IMR-90 (cell line): ENCODE data around the gene NAV1. TPM values are rescaled to one million over a fixed set of nuclear protein-coding genes. Genes with fewer than 3 reads are reported as not detected.

Experiments used
- ATAC-seq: fragments of 200-7000 bp; cut with Tn5 transposase; 2 replicates; pipeline ENCODE4 v1.9.1; 2020; ENCODE audit warnings: low read depth, mild to moderate bottlenecking, moderate library complexity
- BruUV-seq: library from RNA; stranded (reverse); fragments of 400-500 nt; replicated peaks from 2 replicates; lab custom pipeline; 2021; lab: Mats Ljungman, UMichigan
- CTCF ChIA-PET: fragments of 300-600 bp; formaldehyde crosslinking; extraction: SDS; loops from one replicate; lab custom pipeline; 2021; ENCODE audit warnings: antibody characterized with exemption; lab: Yijun Ruan, JAX
- POLR2A ChIA-PET: fragments of 300-600 bp; sonication (Branson Sonifier 250); formaldehyde crosslinking; loops from one replicate; lab custom pipeline; 2022; ENCODE audit warnings: antibody characterized with exemption; ENCODE audit not compliant: unreplicated experiment; lab: Charles Lee
- DNase-seq: peaks from one replicate; pipeline ENCODE4 v3.0.0; 2013
- H2AFZ ChIP-seq: replicated peaks from 2 replicates; pipeline ENCODE3; 2013; ENCODE audit warnings: low read length, mild to moderate bottlenecking; ENCODE audit not compliant: poor library complexity
- H2AK5ac ChIP-seq: 2 replicates; pipeline ENCODE4 v1.6.1; 2013; ENCODE audit warnings: low read depth, low read length, inconsistent platforms
- H2AK9ac ChIP-seq: replicated peaks from 2 replicates; pipeline ENCODE3; 2013; ENCODE audit warnings: mild to moderate bottlenecking, low read depth, low read length, moderate library complexity; ENCODE audit not compliant: poor library complexity
- H2BK120ac ChIP-seq: 2 replicates; pipeline ENCODE4 v1.6.1; 2013; ENCODE audit warnings: low read depth, low read length, inconsistent platforms
- H2BK15ac ChIP-seq: 3 replicates; pipeline ENCODE4 v1.6.1; 2013; ENCODE audit warnings: low read depth, low read length, inconsistent platforms
- H2BK20ac ChIP-seq: 2 replicates; pipeline ENCODE4 v1.6.1; 2013; ENCODE audit warnings: low read depth, mild to moderate bottlenecking, inconsistent platforms, low read length, moderate library complexity
- H2BK5ac ChIP-seq: 2 replicates; pipeline ENCODE4 v1.6.1; 2013; ENCODE audit warnings: mild to moderate bottlenecking, low read depth, low read length, inconsistent platforms; ENCODE audit not compliant: poor library complexity, severe bottlenecking
- H3K14ac ChIP-seq: replicated peaks from 2 replicates; pipeline ENCODE4 v1.6.1; 2013; ENCODE audit warnings: low read depth, low read length, inconsistent platforms
- H3K18ac ChIP-seq: 2 replicates; pipeline ENCODE4 v1.6.1; 2013; ENCODE audit warnings: low read depth, low read length, control low read depth
- H3K23ac ChIP-seq: 2 replicates; pipeline ENCODE4 v1.6.1; 2013; ENCODE audit warnings: low read depth, low read length, inconsistent platforms
- H3K27ac ChIP-seq: 2 replicates; pipeline ENCODE4 v1.5.1; 2013; ENCODE audit warnings: mild to moderate bottlenecking, control low read depth, low read length; ENCODE audit not compliant: insufficient read depth
- H3K27me3 ChIP-seq: 2 replicates; pipeline ENCODE4 v1.6.1; 2013; ENCODE audit warnings: low read length; ENCODE audit not compliant: control insufficient read depth, insufficient read depth
- H3K36me3 ChIP-seq: 2 replicates; pipeline ENCODE4 v1.6.1; 2013; ENCODE audit warnings: low read length, mixed read lengths; ENCODE audit not compliant: control insufficient read depth, insufficient read depth
- H3K4ac ChIP-seq: 2 replicates; pipeline ENCODE4 v1.6.1; 2013; ENCODE audit warnings: low read depth, low read length, inconsistent platforms
- H3K4me1 ChIP-seq: 2 replicates; pipeline ENCODE4 v1.6.1; 2013; ENCODE audit warnings: low read length, mixed read lengths; ENCODE audit not compliant: control insufficient read depth, insufficient read depth
- H3K4me2 ChIP-seq: 2 replicates; pipeline ENCODE4 v1.6.1; 2013; ENCODE audit warnings: low read depth, mild to moderate bottlenecking, control low read depth, low read length, moderate library complexity
- H3K4me3 ChIP-seq: 2 replicates; pipeline ENCODE4 v1.5.1; 2013; ENCODE audit warnings: low read depth, mild to moderate bottlenecking, control low read depth, low read length, moderate library complexity; ENCODE audit not compliant: insufficient read depth
- H3K56ac ChIP-seq: 2 replicates; pipeline ENCODE4 v1.6.1; 2013; ENCODE audit warnings: low read length, inconsistent platforms; ENCODE audit not compliant: insufficient read depth; ENCODE audit errors: extremely low read depth
- H3K79me1 ChIP-seq, 2 experiments: 2 replicates each; pipeline ENCODE4 v1.6.1; 2013; ENCODE audit warnings: low read length in 2 of 2, inconsistent platforms in 1 of 2, low read depth in 1 of 2
- H3K9ac ChIP-seq: 2 replicates; pipeline ENCODE4 v1.6.1; 2013; ENCODE audit warnings: low read depth, low read length, control low read depth
- H3K9me1 ChIP-seq: 2 replicates; pipeline ENCODE4 v1.6.1; 2013; ENCODE audit warnings: low read length, inconsistent platforms; ENCODE audit not compliant: insufficient read depth
- H3K9me3 ChIP-seq: 2 replicates; pipeline ENCODE4 v1.6.1; 2013; ENCODE audit warnings: low read length; ENCODE audit not compliant: control insufficient read depth, insufficient read depth
- H4K20me1 ChIP-seq: 2 replicates; pipeline ENCODE4 v1.6.1; 2013; ENCODE audit warnings: low read length, inconsistent platforms; ENCODE audit not compliant: insufficient read depth
- H4K5ac ChIP-seq: 2 replicates; pipeline ENCODE4 v1.6.1; 2013; ENCODE audit warnings: mild to moderate bottlenecking, low read depth, low read length, control low read depth
- H4K8ac ChIP-seq, 2 experiments: 2 replicates each; pipeline ENCODE4 v1.6.1; 2013; ENCODE audit warnings: low read depth in 2 of 2, low read length in 2 of 2, control low read depth in 1 of 2, inconsistent platforms in 1 of 2
- H4K91ac ChIP-seq: 2 replicates; pipeline ENCODE4 v1.6.1; 2013; ENCODE audit warnings: low read depth, low read length, inconsistent platforms; ENCODE audit not compliant: insufficient read depth
- BHLHE40 ChIP-seq: fragments of 150-350 bp; IDR thresholded peaks from 2 replicates; pipeline ENCODE4 v1.6.1; 2016; ENCODE audit warnings: mild to moderate bottlenecking, low read depth, low read length
- CEBPB ChIP-seq: IDR thresholded peaks from 2 replicates; pipeline ENCODE4 v1.6.1; 2012; ENCODE audit warnings: low read depth, low read length, improper control_type of control experiment
- MAFK ChIP-seq: IDR thresholded peaks from 2 replicates; pipeline ENCODE4 v1.6.1; 2012; ENCODE audit warnings: low read depth, low read length, improper control_type of control experiment
- MXI1 ChIP-seq: IDR thresholded peaks from 2 replicates; pipeline ENCODE4 v1.6.1; 2012; ENCODE audit warnings: low read depth, mild to moderate bottlenecking, low read length, moderate library complexity, borderline replicate concordance
- NFE2L2 ChIP-seq: fragments of 150-350 bp; IDR thresholded peaks from 2 replicates; pipeline ENCODE4 v1.6.1; 2016; ENCODE audit warnings: low read depth, mild to moderate bottlenecking, low read length
- RAD21 ChIP-seq: IDR thresholded peaks from 2 replicates; pipeline ENCODE4 v1.6.1; 2012; ENCODE audit warnings: low read length, improper control_type of control experiment
- RFX5 ChIP-seq: IDR thresholded peaks from 2 replicates; pipeline ENCODE4 v1.8.0; 2012; ENCODE audit warnings: low read depth, mild to moderate bottlenecking, low read length, moderate library complexity
- SMC3 ChIP-seq: fragments of 150-350 bp; IDR thresholded peaks from 2 replicates; pipeline ENCODE4 v1.6.1; 2016; ENCODE audit warnings: low read depth, mild to moderate bottlenecking, antibody characterized with exemption, low read length, moderate library complexity
- WGBS, 2 experiments: methylation state at CpG; one replicate each; pipeline versions ENCODE4 v1.1.5 to v1.1.7; 2013; ENCODE audit warnings: missing lambda C conversion rate in 2 of 2; ENCODE audit not compliant: insufficient read length in 1 of 2; ENCODE audit errors: extremely low coverage in 2 of 2; 5-methylcytosine and 5-hydroxymethylcytosine counted together
- dilution Hi-C: fragments of 300-500 bp; cut with HindIII; formaldehyde crosslinking; loops from one replicate; pipeline ENCODE4 v1.14.3; 2018; ENCODE audit warnings: low sequenced_read_pairs; ENCODE audit not compliant: unreplicated experiment
- in situ Hi-C: fragments of 300-500 bp; cut with MboI; formaldehyde crosslinking; loops from 3 replicates; pipeline ENCODE4 v1.14.3; 2019; ENCODE audit warnings: low sequenced_read_pairs, inconsistent platforms, mixed read lengths
- intact Hi-C: fragments of 100-400 bp; cut with micrococcal nuclease; formaldehyde crosslinking; loops from 2 replicates; pipeline ENCODE4 v1.10.0; 2022
- polyA plus RNA-seq, 3 experiments: library from polyadenylated mRNA; depleted of rRNA; stranded (reverse); fragments of >200 nt; gene quantifications; 2 replicates each; pipeline ENCODE4 v1.2.3, GENCODE V29; 2012; ENCODE audit warnings: low replicate concordance in 1 of 3
- total RNA-seq: library from RNA; depleted of rRNA; stranded (reverse); fragments of >200 nt; gene quantifications from 2 replicates; pipeline ENCODE4 v1.2.3, GENCODE V29; 2012
- TF ChIP-seq, protein P1 (sequence below): conservative IDR thresholded peaks from 2 replicates; pipeline ENCODE4 v1.5.1; 2012; ENCODE audit warnings: mild to moderate bottlenecking, low read depth, low read length, improper control_type of control experiment
- TF ChIP-seq, protein P2 (sequence below): fragments of 150-350 bp; IDR thresholded peaks from 2 replicates; pipeline ENCODE4 v1.6.1; 2016; ENCODE audit warnings: low read depth, mild to moderate bottlenecking, low read length, moderate library complexity, borderline replicate concordance

Gene NAV1
- total and polyA plus RNA-seq, 2 of the 4 experiments (the other 2 are of a cell fraction), result 14.0 to 23.1 TPM

DNA sequence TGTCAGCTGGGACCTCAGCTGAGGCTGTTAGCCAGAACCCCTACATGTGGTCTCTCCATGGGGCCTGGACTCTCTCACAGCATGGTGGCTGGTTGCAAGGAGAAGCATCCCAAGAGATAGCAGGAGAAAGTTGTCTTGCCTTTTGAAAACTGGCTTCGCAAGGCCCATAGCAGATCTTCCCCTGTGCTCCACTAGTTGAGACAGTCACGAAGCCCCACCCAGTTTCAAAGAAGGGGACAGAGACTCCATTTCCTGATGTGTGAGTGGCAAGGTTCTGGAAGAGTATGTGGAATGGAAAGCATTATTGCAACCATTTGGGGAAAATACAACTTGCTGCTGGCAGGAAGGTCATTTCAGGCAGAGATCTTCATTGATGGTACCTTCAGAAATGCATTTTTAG is 24.5 kb upstream of the NAV1 start (continued):
- TF ChIP-seq MXI1 (no peak), SMC3 (no peak), BHLHE40 (no peak), MAFK (no peak)

DNA sequence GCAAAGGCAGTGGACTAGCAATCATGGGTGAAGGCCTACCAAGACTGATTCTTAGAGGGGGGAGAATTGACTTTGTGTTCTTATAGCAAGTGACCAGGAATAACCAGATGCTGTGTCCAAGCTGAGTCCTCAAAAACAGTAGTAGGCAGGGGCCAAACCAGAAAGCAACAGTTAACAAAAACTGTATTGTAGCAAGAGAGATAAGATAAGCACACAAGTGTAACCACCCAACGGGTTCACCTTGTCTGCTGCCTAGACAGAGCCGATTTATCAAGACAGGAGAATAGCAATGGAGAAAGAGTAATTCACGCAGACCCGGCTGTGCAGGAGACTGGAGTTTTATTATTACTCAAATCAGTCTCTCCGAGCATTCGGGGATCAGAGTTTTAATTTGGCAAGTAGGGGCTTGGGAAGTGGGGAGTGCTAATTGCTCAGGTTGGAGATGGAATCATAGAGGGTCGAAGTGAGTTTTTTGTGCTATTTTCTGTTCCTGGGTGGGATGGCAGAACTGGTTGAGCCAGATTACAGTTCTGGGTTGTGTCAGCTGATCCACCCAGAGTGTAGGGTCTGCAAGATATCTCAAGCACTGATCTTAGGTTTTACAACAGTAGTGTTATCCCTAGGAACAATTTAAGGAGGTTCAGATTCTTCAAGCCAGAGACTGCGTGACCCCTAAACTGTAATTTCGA is 23.7 kb upstream of the NAV1 start:
- H4K20me1 ChIP-seq, result no peaks in the 10 kb centered on the region
- no peak overlapping the region for H3K14ac ChIP-seq
- ChIA-PET CTCF (interaction anchor here (6.2 kb wide), 1 partner anchor 33 kb away, joined by 103 read pairs; no protein-coding TSS in a partner anchor), POLR2A (interaction anchor here (0.6 kb wide), 1 partner anchor 87 kb away, joined by 3 read pairs; no protein-coding TSS in a partner anchor)
- no peak overlapping the region for H4K5ac ChIP-seq
- H3K4me1 ChIP-seq, result peaks cover 5% of the 10 kb centered on the region
- TF ChIP-seq, protein P1, sequence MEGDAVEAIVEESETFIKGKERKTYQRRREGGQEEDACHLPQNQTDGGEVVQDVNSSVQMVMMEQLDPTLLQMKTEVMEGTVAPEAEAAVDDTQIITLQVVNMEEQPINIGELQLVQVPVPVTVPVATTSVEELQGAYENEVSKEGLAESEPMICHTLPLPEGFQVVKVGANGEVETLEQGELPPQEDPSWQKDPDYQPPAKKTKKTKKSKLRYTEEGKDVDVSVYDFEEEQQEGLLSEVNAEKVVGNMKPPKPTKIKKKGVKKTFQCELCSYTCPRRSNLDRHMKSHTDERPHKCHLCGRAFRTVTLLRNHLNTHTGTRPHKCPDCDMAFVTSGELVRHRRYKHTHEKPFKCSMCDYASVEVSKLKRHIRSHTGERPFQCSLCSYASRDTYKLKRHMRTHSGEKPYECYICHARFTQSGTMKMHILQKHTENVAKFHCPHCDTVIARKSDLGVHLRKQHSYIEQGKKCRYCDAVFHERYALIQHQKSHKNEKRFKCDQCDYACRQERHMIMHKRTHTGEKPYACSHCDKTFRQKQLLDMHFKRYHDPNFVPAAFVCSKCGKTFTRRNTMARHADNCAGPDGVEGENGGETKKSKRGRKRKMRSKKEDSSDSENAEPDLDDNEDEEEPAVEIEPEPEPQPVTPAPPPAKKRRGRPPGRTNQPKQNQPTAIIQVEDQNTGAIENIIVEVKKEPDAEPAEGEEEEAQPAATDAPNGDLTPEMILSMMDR, result no peak
- no peak for TF ChIP-seq SMC3
- no peak for TF ChIP-seq CEBPB
- TF ChIP-seq NFE2L2, result no peak
- TF ChIP-seq RFX5, result no peak
- TF ChIP-seq RAD21, result no peak
- TF ChIP-seq, protein P2, sequence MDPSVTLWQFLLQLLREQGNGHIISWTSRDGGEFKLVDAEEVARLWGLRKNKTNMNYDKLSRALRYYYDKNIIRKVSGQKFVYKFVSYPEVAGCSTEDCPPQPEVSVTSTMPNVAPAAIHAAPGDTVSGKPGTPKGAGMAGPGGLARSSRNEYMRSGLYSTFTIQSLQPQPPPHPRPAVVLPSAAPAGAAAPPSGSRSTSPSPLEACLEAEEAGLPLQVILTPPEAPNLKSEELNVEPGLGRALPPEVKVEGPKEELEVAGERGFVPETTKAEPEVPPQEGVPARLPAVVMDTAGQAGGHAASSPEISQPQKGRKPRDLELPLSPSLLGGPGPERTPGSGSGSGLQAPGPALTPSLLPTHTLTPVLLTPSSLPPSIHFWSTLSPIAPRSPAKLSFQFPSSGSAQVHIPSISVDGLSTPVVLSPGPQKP, result no peak
- H3K4me2 ChIP-seq, result no peak overlapping the region
- no peaks in the 10 kb centered on the region for H3K27me3 ChIP-seq
- no peak overlapping the region for H2BK5ac ChIP-seq
- no peak overlapping the region for H2AK9ac ChIP-seq
- ATAC-seq (no peak), DNase-seq (no peak)
- intact Hi-C loops, result no loop called here
- no peak overlapping the region for H4K8ac ChIP-seq
- H3K79me1 ChIP-seq, result no peaks in the 10 kb centered on the region; a peak in 1 of 4 replicates
- H2BK120ac ChIP-seq, result no peak overlapping the region
- no peaks in the 10 kb centered on the region for H3K9me3 ChIP-seq
- H4K91ac ChIP-seq, result no peak overlapping the region
- WGBS, 2 experiments, result 81% methylated on average over 3 of the region's 9 CpGs; no CpG with 5 or more reads in 1 of the 2 experiments
- H3K56ac ChIP-seq, result no peak overlapping the region
- BruUV-seq, result no TSS peak
- H3K23ac ChIP-seq, result no peak overlapping the region
- H3K9me1 ChIP-seq, result no peaks in the 10 kb centered on the region
- no peaks in the 10 kb centered on the region for H3K36me3 ChIP-seq
- in situ Hi-C loops, result loop anchor here (10.0 kb wide), 1 partner anchor 70 kb away; no protein-coding TSS in a partner anchor
- no peak overlapping the region for H3K4me3 ChIP-seq
- H3K4ac ChIP-seq, result no peak overlapping the region
- H2AFZ ChIP-seq, result no peak overlapping the region
- no peak overlapping the region for H3K9ac ChIP-seq
- no peak overlapping the region for H2AK5ac ChIP-seq
- no peak overlapping the region for H2BK15ac ChIP-seq
- dilution Hi-C loops, result no loop called here
- H2BK20ac ChIP-seq, result no peak overlapping the region
- H3K27ac ChIP-seq, result no peak overlapping the region
- H3K18ac ChIP-seq, result no peak overlapping the region
